Brain pericyte (primary cell): ENCODE measurements around the gene RWDD1.
"Not testable (repeated sequence)": the region's sequence is repeated elsewhere in the genome, so short reads cannot be mapped to it uniquely, and the experiment has no call there.

Experiments used
- DNase-seq: peaks from one replicate; pipeline ENCODE4 v3.0.0-alpha.2; 2012; ENCODE audit warnings: low read depth, low spot score

RWDD1 gene

DNA sequence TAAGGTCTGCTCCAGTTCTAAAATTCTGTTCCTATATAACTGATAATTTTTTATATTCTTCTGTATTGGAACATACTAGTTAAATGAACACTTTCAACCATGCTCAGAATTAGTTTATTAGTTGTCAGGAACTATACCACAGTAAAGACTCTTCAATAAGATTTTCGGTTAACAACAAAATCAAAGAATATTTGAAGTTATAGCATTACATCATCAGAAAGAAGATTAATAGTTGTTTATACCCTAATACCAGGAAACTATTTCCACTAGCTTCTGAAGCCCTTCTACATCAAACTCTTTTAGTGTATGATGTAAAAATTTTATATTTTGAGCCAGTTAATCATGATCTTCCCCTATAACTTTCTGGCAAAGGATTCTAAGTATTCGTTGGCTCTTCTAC lies 11.2 kb upstream of the RWDD1 start:
- DNase-seq, result no peak

GRCh38 chr6:116561377-116562018 lies 9.8 kb upstream of the RWDD1 start:
- no peak for DNase-seq

DNA sequence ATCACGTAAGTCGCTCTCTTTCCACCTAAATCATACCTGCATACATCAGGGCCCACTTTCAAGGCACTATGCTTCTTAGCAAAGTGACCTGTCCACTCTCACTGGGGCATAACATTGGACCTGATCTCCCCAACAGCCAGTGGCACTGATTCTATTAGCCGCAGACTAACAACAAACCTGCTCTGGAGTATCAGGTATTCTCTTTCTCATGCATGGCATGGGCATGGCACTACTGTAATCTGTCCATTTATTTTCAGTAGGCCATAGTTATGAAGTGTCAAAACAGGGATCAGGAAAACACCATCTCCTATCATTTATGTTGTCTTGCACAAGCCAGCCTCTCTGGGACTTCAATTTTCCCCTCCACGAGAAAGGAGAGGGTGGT lies 9.3 kb upstream of the RWDD1 start:
- no peak for DNase-seq

DNA sequence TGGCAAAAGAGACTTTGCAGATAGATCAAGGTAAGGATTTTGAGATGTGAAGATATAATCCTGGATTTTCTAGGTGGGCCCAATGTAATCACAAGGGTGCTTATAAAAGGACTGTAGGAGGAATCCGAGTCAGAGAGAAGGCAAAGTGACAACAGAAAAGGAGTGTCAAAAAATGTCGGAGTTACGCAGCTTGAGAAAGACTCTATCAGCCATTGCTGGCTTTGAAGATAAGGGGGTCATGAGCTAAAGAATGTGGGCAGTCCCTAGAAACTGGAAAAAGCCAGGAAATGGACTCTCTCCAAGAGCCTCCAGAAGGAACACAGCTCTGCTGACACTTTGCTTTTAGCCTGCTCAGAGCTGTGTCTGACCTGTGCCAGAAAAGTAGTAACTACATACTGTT lies 8.7 kb upstream of the RWDD1 start:
- no peak for DNase-seq

DNA sequence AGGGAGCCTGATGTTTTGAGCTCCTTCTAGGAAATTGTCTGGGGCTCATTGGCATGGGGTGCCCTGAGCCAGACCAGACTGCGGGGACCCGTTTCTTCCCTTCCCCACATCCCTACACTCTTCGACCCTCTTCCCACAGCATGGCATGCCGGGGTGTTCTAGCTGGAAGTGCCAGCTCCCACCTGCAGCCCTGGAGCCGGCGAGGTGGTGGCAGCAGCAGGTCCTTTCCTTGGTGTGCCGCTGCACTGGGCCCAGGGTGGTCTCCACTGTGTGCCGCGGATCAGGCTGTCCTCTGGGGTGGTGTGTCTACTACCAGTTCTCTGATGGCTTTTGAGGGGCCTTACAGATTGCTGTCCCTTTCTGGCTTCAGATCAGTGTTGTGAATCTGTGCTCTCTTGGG lies 7.5 kb upstream of the RWDD1 start:
- no peak for DNase-seq

GRCh38 chr6:116564311-116564710 lies 7.0 kb upstream of the RWDD1 start:
- no peak for DNase-seq

DNA sequence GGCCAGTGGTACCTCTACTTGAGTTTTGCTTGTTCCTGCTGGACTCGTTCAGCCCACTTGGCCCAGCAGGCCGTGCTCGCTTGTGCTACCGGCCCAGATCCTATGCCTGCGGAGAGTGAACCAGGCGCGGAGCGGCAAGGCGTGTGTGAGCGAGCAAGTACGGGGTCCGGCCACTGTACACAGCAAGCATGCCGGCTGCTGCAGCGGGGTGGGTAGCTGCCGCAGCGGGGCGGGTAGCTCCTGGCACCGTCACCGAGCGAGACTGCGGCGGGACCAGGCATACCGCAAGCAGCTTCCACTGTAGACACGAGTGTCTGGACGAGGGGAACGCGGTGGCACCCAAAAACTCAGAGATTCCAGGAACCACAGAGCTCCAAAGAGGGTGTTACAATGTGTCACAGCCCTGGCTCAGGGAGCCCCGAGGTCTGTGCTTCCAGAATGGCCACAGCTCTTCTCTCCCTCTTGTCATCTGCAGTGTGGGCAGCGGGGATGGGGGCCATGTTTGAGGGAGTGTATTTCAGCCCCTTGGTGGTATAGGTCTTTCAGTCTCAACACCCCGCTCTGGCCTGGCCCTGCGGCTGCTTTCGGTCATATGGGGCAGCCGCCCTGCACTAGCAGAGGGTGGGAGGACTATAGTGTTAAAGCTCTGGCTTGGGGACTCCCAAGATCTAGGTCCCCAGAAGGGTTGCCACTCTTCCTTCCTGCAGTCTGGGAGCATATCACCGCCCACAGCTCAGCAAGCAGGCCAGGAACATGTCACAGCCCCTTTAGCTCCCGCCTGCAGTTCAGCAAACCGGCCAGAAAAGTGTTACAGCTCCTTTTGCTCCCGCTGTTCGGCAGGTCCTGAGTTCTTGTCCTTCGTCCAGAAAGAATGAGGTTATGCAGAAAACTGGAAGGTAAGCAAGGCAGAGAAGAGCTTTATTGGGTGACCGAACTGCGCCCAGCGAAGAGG lies 6.1 kb upstream of the RWDD1 start:
- DNase-seq, result no peak

- DNase-seq, result no peak
Measured at GRCh38 chr6:116568111-116568510, 3.2 kb upstream of the RWDD1 start.

DNA sequence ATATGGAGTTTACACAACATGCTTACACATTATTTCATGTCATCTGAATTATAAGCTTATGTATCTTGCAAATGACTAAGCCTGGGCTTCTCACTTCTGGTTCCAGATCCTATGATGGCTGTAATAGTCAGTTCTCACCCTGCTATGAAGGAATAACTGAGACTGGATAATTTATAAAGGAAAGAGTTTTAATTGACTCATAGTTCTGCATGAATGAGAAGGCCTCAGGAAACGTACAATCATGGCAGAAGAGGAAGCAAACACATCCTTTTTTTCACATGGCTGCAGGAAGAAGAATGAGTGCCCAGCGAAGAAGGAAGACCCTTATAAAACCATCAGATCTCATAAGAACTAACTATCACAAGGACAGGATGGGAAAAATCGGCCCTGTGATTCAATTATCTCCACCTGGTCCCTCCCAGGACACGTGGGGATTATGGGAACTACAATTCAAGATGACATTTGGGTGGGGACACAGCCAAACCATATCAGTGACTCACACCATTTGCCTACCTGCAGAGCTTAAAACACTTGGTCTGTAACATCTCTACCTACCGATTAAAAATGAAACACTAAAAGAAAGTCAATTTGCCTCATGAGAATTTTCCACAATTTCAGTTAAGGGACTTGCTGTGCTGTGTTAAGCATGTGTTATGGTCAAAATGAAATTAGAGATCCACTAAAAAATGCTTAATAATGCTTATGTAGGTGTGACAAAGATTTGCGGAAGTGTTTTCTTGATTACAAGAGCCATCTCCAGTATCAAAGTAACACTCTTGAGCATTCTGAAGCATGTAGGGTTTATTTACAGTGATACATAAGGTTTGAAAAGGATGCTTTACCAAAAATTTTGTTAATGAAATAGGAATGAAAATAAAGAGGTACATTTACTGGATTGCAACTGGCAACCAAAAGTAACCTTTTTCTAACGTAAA lies 2.2 kb upstream of the RWDD1 start:
- DNase-seq, result no peak

GRCh38 chr6:116571683-116572000 lies 338 bp downstream of the RWDD1 start:
- DNase-seq, result no peak

- DNase-seq, result no peak
Measured at GRCh38 chr6:116572162-116572561, 858 bp downstream of the RWDD1 start.

- DNase-seq, result no peak
Measured at GRCh38 chr6:116575227-116575626, 3.9 kb downstream of the RWDD1 start.

- DNase-seq, result no peak
Measured at GRCh38 chr6:116577486-116577885, 6.2 kb downstream of the RWDD1 start.

DNA sequence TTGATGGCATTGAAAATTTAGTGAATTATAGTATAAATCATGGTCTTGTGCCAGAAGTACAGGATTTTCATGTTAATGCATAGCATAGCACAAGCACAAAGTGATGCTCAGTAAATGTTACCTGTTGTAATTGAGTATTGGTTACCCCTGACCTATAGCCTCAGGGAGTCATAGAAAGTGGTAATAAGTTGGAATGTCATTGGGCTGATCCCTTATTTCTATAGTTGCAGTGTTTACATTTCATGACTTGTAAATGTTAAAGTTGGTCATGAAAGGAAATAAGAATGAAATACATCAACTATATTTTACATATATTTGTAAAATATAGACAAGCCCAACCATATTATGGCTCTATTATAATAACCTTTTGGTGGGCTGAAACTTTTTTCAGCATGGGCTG lies 7.0 kb downstream of the RWDD1 start:
- DNase-seq, result no peak

DNA sequence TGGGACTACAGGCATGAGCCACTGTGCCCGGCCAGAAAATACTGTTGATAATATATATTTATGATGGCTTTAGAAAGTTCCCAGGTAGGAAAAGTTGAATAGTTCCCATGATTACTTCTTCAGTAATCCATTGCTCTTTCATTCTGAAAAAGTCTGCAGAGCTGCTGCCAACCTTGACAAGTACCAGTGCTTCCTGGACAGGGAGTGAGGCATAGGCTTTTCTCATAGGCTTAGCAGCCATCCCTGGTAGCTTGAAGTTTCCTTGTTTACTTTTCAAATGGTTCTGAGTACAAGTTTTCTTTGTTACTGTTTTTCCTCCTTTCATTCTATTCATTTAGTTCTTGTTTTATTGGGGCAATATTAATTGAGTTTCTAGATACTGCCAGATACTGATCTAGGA lies 7.8 kb downstream of the RWDD1 start:
- DNase-seq, result no peak

DNA sequence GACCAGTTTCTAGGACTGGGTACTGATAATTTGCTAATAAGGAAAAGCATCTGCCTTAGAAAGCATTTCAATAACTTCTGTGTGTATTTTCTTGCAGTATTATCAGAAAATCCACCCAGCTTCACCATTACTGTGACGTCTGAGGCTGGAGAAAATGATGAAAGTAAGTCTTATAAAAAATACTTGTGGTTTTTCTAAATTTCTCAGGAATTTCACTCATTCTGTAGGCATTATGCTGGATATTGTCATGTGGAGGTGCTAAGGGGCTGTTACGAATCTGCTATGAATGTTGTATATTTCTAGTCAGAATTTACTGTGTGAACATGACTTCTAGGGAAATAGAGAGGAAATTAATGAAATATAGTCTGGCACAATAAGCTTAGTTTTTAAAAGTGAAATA lies 8.9 kb downstream of the RWDD1 start:
- no peak for DNase-seq

GRCh38 chr6:116586276-116586675 lies 15.0 kb downstream of the RWDD1 start:
- DNase-seq, result no peak

DNA sequence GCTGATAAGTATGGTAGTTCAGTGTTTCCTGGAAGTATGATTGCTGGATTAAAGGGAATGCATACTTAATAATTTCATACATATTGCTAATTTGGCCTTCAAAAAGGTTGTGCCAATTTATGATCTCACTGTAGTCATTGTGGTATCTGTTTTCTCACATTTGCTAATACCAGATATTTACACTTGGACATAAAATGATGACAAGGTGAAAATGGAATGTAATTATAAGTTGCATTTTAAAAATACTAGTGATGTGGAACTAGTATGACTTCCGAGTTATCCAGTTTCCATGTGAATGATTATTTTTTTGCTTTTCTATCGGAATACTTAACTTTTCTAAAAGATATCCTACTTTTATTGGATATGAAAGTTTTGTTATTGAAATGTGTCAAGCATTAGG lies 15.4 kb downstream of the RWDD1 start:
- no peak for DNase-seq

- no peak for DNase-seq
Measured at GRCh38 chr6:116595247-116595646, 23.9 kb downstream of the RWDD1 start.

DNA sequence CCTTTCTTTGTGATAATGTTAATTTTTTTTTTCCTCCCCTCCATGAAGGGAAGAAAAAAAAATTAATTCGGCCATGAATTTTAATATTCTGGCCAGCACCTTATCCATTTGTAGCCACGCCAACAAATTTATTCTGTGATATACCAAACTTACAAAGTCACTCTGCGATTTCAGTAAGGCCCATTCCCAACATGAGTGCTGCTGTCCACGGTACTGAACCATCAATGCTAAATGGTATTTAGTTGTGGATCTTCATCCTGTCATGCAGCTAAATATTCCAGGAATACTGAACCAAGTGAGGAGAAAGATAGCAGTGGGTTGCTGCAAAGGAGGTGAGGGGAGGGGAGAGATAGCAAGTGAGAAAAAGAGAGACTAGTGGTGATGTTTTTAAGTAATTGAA lies 25.5 kb downstream of the RWDD1 start:
- DNase-seq, result no peak

GRCh38 chr6:116603916-116604315 lies 32.6 kb downstream of the RWDD1 start:
- DNase-seq, result not testable (repeated sequence)

DNA sequence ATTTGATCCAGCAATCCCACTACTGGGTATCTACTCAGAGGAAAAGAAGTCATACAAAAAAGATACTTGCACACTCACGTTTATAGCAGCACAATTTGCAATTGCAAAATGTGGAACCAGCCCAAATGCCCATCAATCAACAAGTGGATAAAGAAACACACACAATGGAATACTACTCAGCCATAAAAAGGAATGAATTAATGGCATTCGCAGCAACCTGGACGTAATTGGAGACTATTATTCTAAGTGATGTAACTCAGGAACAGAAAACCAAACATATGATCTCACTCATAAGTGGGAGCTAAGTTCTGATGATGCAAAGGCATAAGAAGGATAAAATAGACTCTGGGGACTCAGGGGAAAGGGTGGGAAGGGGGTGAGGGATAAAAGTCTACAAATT lies 33.6 kb downstream of the RWDD1 start:
- DNase-seq, result not testable (repeated sequence)
